Right cardiac atrium (tissue), 5 donors: ENCODE measurements around the gene LAMA1. TPM values are rescaled to one million over a fixed set of nuclear protein-coding genes. Genes with fewer than 3 reads are reported as not detected.
A peak's percentile ranks its signal among the peaks of the same experiment; 100 is the strongest.
"Not testable (repeated sequence)": the region's sequence is repeated elsewhere in the genome, so short reads cannot be mapped to it uniquely, and the experiment has no call there.

Experiments
- ATAC-seq, 2 donors: fragments of 200-7000 bp; cut with Tn5 transposase; one replicate each; pipeline versions ENCODE4 v1.8.0 to v1.9.1; 2020; ENCODE audit warnings: moderate library complexity in 2 of 2, mild to moderate bottlenecking in 1 of 2
- DNase-seq, 3 donors: peaks; one replicate each; pipeline ENCODE4 v3.0.0-alpha.2; 2020
- H3K27ac ChIP-seq: one replicate; pipeline ENCODE4 v1.5.1; 2013; ENCODE audit warnings: mild to moderate bottlenecking, low read length, control low read depth, moderate library complexity
- H3K27me3 ChIP-seq: one replicate; pipeline ENCODE4 v1.6.1; 2013; ENCODE audit not compliant: control insufficient read depth, insufficient read depth
- H3K4me1 ChIP-seq: one replicate; pipeline ENCODE4 v1.6.1; 2013; ENCODE audit warnings: low read length; ENCODE audit not compliant: control insufficient read depth, insufficient read depth
- H3K4me3 ChIP-seq: one replicate; pipeline ENCODE4 v1.5.1; 2013; ENCODE audit warnings: low read length, control low read depth
- H3K9me3 ChIP-seq: one replicate; pipeline ENCODE4 v1.6.1; 2013; ENCODE audit warnings: low read length; ENCODE audit not compliant: control insufficient read depth
- WGBS: extraction: QIAGEN DNeasy Blood & Tissue Kit; methylation state at CpG from one replicate; pipeline ENCODE4 v1.1.7; 2013; 5-methylcytosine and 5-hydroxymethylcytosine counted together
- intact Hi-C, 4 donors: fragments of 100-400 bp; cut with DNase I; formaldehyde crosslinking; loops; one replicate each; pipeline versions ENCODE4 v1.11.0 to v1.14.0; 2022 to 2023
- polyA plus RNA-seq: library from polyadenylated mRNA; stranded (reverse); fragments of 200-250 nt; gene quantifications from one replicate; pipeline ENCODE4 v1.2.3, GENCODE V29; 2013
- total RNA-seq, 4 donors: library from RNA; stranded (reverse); fragmentation: NEBNext Ultra II Directional; extraction: Animal tissue kit (Norgen Biotek cat#: 25700); gene quantifications; one replicate each; pipeline ENCODE4 v1.2.1, GENCODE V29; 2021
- donor health status: healthy with polysubstance abuse.
- donor health status: DM: no; HTN: yes; CAD: no.
- donor health status: DM: no; HTN: no; CAD: no.
- donor health status: DM: no; HTN: yes; CAD: no; lungs with severe emphysema.
- donor health status: DM: yes; HTN: yes; CAD: no.

The LAMA1 gene
- total and polyA plus RNA-seq, 5 donors, result 0.02 to 0.81 (median 0.06) TPM; not detected in 2

- Histone ChIP-seq H3K4me1 (no peaks in the 10 kb centered on the region), H3K27ac (no peak overlapping the region), H3K9me3 (no peaks in the 10 kb centered on the region), H3K4me3 (no peak overlapping the region), H3K27me3 (no peaks in the 10 kb centered on the region)
- intact Hi-C loops, result no loop called here
- 86% methylated on average over 6 of the region's 6 CpGs for WGBS
- no peak for ATAC-seq
- no peak for DNase-seq
Observed at GRCh38 chr18:6943143-6943542, 174.5 kb downstream of the LAMA1 start.

GRCh38 chr18:6942742-6943141, 174.9 kb downstream of the LAMA1 start:
- H3K27ac ChIP-seq, result no peak overlapping the region
- 91% methylated on average over 3 of the region's 3 CpGs for WGBS
- no peak overlapping the region for H3K4me3 ChIP-seq
- H3K4me1 ChIP-seq, result no peaks in the 10 kb centered on the region
- DNase-seq (no peak), ATAC-seq (no peak)
- intact Hi-C loops, result no loop called here
- H3K9me3 ChIP-seq, result no peaks in the 10 kb centered on the region
- no peaks in the 10 kb centered on the region for H3K27me3 ChIP-seq

- intact Hi-C loops, result no loop called here
- no peaks in the 10 kb centered on the region for H3K27me3 ChIP-seq
Observed at GRCh38 chr18:6941996-6942395, 175.6 kb downstream of the LAMA1 start.

GRCh38 chr18:6940451-6940850, 177.1 kb downstream of the LAMA1 start:
- 89% methylated on average over 9 of the region's 9 CpGs for WGBS
- H3K9me3 ChIP-seq, result no peaks in the 10 kb centered on the region
- no peak for DNase-seq
- intact Hi-C loops, result no loop called here
- H3K27ac ChIP-seq, result no peak overlapping the region
- H3K27me3 ChIP-seq, result no peaks in the 10 kb centered on the region
- H3K4me1 ChIP-seq, result no peaks in the 10 kb centered on the region
- no peak for ATAC-seq
- no peak overlapping the region for H3K4me3 ChIP-seq

More at GRCh38 chr18:6941996-6942395, 175.6 kb downstream of the LAMA1 start:
- H3K27ac ChIP-seq, result no peak overlapping the region
- ATAC-seq (no peak), DNase-seq (no peak)
- H3K4me1 ChIP-seq, result no peaks in the 10 kb centered on the region
- no peak overlapping the region for H3K4me3 ChIP-seq
- H3K9me3 ChIP-seq, result no peaks in the 10 kb centered on the region
- WGBS, result 80% methylated on average over 11 of the region's 11 CpGs

GRCh38 chr18:6939972-6940371, 177.6 kb downstream of the LAMA1 start:
- no peaks in the 10 kb centered on the region for H3K27me3 ChIP-seq
- 88% methylated on average over 4 of the region's 4 CpGs for WGBS

GRCh38 chr18:6938403-6938802, 179.2 kb downstream of the LAMA1 start:
- H3K27ac ChIP-seq, H3K9me3 ChIP-seq, H3K4me1 ChIP-seq, ATAC-seq, H3K4me3 ChIP-seq, DNase-seq, intact Hi-C loops, H3K27me3 ChIP-seq: not testable (repeated sequence)
- WGBS, result 86% methylated on average over 2 of the region's 2 CpGs

More at GRCh38 chr18:6939972-6940371, 177.6 kb downstream of the LAMA1 start:
- Histone ChIP-seq H3K27ac (no peak overlapping the region), H3K4me3 (no peak overlapping the region), H3K9me3 (no peaks in the 10 kb centered on the region), H3K4me1 (no peaks in the 10 kb centered on the region)
- ATAC-seq (no peak), DNase-seq (no peak)
- intact Hi-C loops, result no loop called here

GRCh38 chr18:6938003-6938402, 179.6 kb downstream of the LAMA1 start:
- no peaks in the 10 kb centered on the region for H3K9me3 ChIP-seq
- intact Hi-C loops, result no loop called here
- WGBS, result 66% methylated on average over 7 of the region's 7 CpGs
- H3K27me3 ChIP-seq, result no peaks in the 10 kb centered on the region
- no peak overlapping the region for H3K27ac ChIP-seq
- no peak overlapping the region for H3K4me3 ChIP-seq
- DNase-seq (no peak), ATAC-seq (no peak)
- no peaks in the 10 kb centered on the region for H3K4me1 ChIP-seq

- Histone ChIP-seq H3K4me1 (no peaks in the 10 kb centered on the region), H3K4me3 (no peak overlapping the region), H3K27me3 (no peaks in the 10 kb centered on the region), H3K27ac (no peak overlapping the region), H3K9me3 (no peaks in the 10 kb centered on the region)
- ATAC-seq (no peak), DNase-seq (no peak)
- intact Hi-C loops, result no loop called here
- 93% methylated on average over 1 of the region's 1 CpG for whole genome bisulfite sequencing
Observed at GRCh38 chr18:6934859-6935258, 182.7 kb downstream of the LAMA1 start.

GRCh38 chr18:6929370-6930102, 188.1 kb downstream of the LAMA1 start:
- Histone ChIP-seq H3K4me3 (no peak overlapping the region), H3K27me3 (no peaks in the 10 kb centered on the region), H3K9me3 (no peaks in the 10 kb centered on the region), H3K4me1 (no peaks in the 10 kb centered on the region), H3K27ac (no peak overlapping the region)
- 92% methylated on average over 45 of the region's 45 CpGs for WGBS
- DNase-seq (peak in 1 of 3 donors; percentile 46), ATAC-seq (peak in 1 of 2 donors; percentile 38)
- intact Hi-C loops, result loop anchor here in 2 of 4 donors (10.0 kb wide), 1 partner anchor 245 kb away; no protein-coding TSS in a partner anchor

GRCh38 chr18:6928359-6928758, 189.2 kb downstream of the LAMA1 start:
- Histone ChIP-seq H3K9me3 (no peaks in the 10 kb centered on the region), H3K27me3 (no peaks in the 10 kb centered on the region), H3K27ac (no peak overlapping the region), H3K4me1 (no peaks in the 10 kb centered on the region), H3K4me3 (no peak overlapping the region)
- no peak for DNase-seq
- no peak for ATAC-seq
- 82% methylated on average over 11 of the region's 11 CpGs for WGBS
- intact Hi-C loops, result loop anchor here in 2 of 4 donors (10.0 kb wide), 1 partner anchor 246 kb away; no protein-coding TSS in a partner anchor

- Histone ChIP-seq H3K27ac (no peak overlapping the region), H3K27me3 (no peaks in the 10 kb centered on the region), H3K4me3 (no peak overlapping the region), H3K9me3 (no peaks in the 10 kb centered on the region), H3K4me1 (no peaks in the 10 kb centered on the region)
- intact Hi-C loops, result loop anchor here in 2 of 4 donors (10.0 kb wide), 1 partner anchor 248 kb away; no protein-coding TSS in a partner anchor
- WGBS, result 74% methylated on average over 2 of the region's 2 CpGs
- ATAC-seq (no peak), DNase-seq (no peak)
Observed at GRCh38 chr18:6927153-6927552, 190.4 kb downstream of the LAMA1 start.
